Body of pancreas (tissue), 4 donors: ENCODE data around the gene RBM4.
A peak's percentile ranks its signal among the peaks of the same experiment; 100 is the strongest.

ENCODE experiments used
- POLR2A ChIP-seq, 3 donors: fragments of 450-650 bp; IDR thresholded peaks; one replicate each; pipeline ENCODE4 v1.6.1; 2016; ENCODE audit warnings: antibody characterized with exemption in 3 of 3, mild to moderate bottlenecking in 2 of 3
- TF ChIP-seq, protein P1 (sequence below), 7 experiments: fragments of 450-650 bp in 4 of 7; fragments of 200-600 bp in 3 of 7; sonication (generic) in 3 of 7; IDR thresholded peaks; one replicate each; pipeline ENCODE4 v1.5.1; 2016 to 2019; ENCODE audit warnings: antibody characterized with exemption in 7 of 7

DNA sequence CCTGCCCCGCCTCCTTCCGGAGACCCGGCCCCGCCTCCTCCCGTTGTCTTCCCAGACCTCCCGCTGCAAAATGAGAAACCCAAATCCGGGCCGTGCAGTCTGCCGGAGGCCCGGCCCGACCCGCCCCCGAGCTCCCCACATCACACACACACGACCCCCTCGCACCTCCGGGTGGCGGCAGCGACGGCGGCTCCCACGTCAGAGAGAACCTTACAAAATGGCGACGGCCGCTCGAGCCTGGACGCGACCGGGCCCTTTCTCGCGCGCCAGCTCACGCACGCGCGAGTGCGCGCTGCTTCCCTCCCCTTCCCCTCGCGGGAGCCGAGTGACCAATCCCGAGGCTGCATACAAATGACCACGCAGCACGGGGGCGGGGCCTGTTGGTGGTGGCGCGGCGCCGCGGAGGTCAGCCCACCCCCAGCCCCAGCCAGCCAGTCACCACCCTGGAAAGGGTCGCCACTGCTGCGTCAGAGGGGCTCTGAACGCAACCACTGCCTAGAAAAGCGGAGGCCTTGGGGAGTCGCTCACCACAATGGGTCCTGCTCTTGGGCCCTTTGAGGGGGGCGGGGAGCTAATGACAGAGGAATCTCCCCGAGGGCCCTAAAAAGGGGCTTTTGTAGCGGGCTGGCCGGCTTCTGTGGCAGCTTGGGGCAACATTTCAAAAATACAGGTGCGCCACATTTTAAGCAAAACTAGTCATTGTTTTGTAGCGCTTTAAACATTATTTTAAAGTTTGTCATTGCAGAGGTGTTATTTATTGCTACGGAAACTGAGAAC is 39.3 kb downstream of the RBM4 start, which contains the start of gene RBM4B:
- TF ChIP-seq, protein P1, sequence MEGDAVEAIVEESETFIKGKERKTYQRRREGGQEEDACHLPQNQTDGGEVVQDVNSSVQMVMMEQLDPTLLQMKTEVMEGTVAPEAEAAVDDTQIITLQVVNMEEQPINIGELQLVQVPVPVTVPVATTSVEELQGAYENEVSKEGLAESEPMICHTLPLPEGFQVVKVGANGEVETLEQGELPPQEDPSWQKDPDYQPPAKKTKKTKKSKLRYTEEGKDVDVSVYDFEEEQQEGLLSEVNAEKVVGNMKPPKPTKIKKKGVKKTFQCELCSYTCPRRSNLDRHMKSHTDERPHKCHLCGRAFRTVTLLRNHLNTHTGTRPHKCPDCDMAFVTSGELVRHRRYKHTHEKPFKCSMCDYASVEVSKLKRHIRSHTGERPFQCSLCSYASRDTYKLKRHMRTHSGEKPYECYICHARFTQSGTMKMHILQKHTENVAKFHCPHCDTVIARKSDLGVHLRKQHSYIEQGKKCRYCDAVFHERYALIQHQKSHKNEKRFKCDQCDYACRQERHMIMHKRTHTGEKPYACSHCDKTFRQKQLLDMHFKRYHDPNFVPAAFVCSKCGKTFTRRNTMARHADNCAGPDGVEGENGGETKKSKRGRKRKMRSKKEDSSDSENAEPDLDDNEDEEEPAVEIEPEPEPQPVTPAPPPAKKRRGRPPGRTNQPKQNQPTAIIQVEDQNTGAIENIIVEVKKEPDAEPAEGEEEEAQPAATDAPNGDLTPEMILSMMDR (IDR thresholded peaks at IDR 0.05), result no peak
- TF ChIP-seq POLR2A (IDR thresholded peaks at IDR 0.05), result peak; percentile 63 to 88 (median 84)
